ENCODE data around the gene CYP19A1.
"Not testable (repeated sequence)": the region's sequence is repeated elsewhere in the genome, so short reads cannot be mapped to it uniquely, and the experiment has no call there.

CYP19A1 gene

GRCh38 chr15:51298620-51299019, 39.8 kb downstream of the CYP19A1 start:
- DNase-seq (ENCODE audit: low read depth) = no peak

- DNase-seq (ENCODE audit: low read depth) = no peak
Measured at GRCh38 chr15:51290720-51291119, 47.7 kb downstream of the CYP19A1 start.

- no peak for DNase-seq (ENCODE audit: low read depth)
Measured at GRCh38 chr15:51289290-51289689, 49.1 kb downstream of the CYP19A1 start.

GRCh38 chr15:51288143-51289065, 50.0 kb downstream of the CYP19A1 start:
- DNase-seq (ENCODE audit: low read depth) = no peak

GRCh38 chr15:51286816-51287215, 51.6 kb downstream of the CYP19A1 start:
- DNase-seq (ENCODE audit: low read depth) = no peak

- DNase-seq (ENCODE audit: low read depth) = no peak
Measured at GRCh38 chr15:51285399-51285798, 53.0 kb downstream of the CYP19A1 start.

GRCh38 chr15:51284871-51285270, 53.5 kb downstream of the CYP19A1 start:
- no peak for DNase-seq (ENCODE audit: low read depth)

GRCh38 chr15:51283026-51283425, 55.4 kb downstream of the CYP19A1 start:
- no peak for DNase-seq (ENCODE audit: low read depth)

- DNase-seq (ENCODE audit: low read depth) = not testable (repeated sequence)
Measured at GRCh38 chr15:51282241-51282640, 56.2 kb downstream of the CYP19A1 start.

GRCh38 chr15:51281368-51281967, 56.9 kb downstream of the CYP19A1 start:
- DNase-seq (ENCODE audit: low read depth) = no peak

GRCh38 chr15:51280838-51281237, 57.6 kb downstream of the CYP19A1 start:
- no peak for DNase-seq (ENCODE audit: low read depth)

GRCh38 chr15:51279391-51279790, 59.0 kb downstream of the CYP19A1 start:
- no peak for DNase-seq (ENCODE audit: low read depth)

GRCh38 chr15:51277101-51277500, 61.3 kb downstream of the CYP19A1 start:
- no peak for DNase-seq (ENCODE audit: low read depth)

- no peak for DNase-seq (ENCODE audit: low read depth)
Measured at GRCh38 chr15:51274956-51275355, 63.4 kb downstream of the CYP19A1 start.

GRCh38 chr15:51270706-51271105, 67.7 kb downstream of the CYP19A1 start:
- no peak for DNase-seq (ENCODE audit: low read depth)

- no peak for DNase-seq (ENCODE audit: low read depth)
Measured at GRCh38 chr15:51269496-51269895, 68.9 kb downstream of the CYP19A1 start.

- no peak for DNase-seq (ENCODE audit: low read depth)
Measured at GRCh38 chr15:51267703-51268083, 70.7 kb downstream of the CYP19A1 start.

- DNase-seq (ENCODE audit: low read depth) = no peak
Measured at GRCh38 chr15:51267051-51267702, 71.2 kb downstream of the CYP19A1 start.

- no peak for DNase-seq (ENCODE audit: low read depth)
Measured at GRCh38 chr15:51266656-51267050, 71.7 kb downstream of the CYP19A1 start.

- DNase-seq (ENCODE audit: low read depth) = no peak
Measured at GRCh38 chr15:51265037-51265555, 73.3 kb downstream of the CYP19A1 start.

GRCh38 chr15:51263726-51264125, 74.7 kb downstream of the CYP19A1 start:
- no peak for DNase-seq (ENCODE audit: low read depth)

- no peak for DNase-seq (ENCODE audit: low read depth)
Measured at GRCh38 chr15:51263116-51263515, 75.3 kb downstream of the CYP19A1 start.

GRCh38 chr15:51262463-51262862, 75.9 kb downstream of the CYP19A1 start:
- no peak for DNase-seq (ENCODE audit: low read depth)
